Measurements from ENCODE around the gene METTL17. TPM values are rescaled to one million over a fixed set of nuclear protein-coding genes. Genes with fewer than 3 reads are reported as not detected.

The METTL17 gene
- total and polyA plus RNA-seq, 9 of the 15 experiments (the other 6 are each of a cell fraction or from before 2014, with no cell fraction given), result 65.6 to 150 (median 90.0) TPM

DNA sequence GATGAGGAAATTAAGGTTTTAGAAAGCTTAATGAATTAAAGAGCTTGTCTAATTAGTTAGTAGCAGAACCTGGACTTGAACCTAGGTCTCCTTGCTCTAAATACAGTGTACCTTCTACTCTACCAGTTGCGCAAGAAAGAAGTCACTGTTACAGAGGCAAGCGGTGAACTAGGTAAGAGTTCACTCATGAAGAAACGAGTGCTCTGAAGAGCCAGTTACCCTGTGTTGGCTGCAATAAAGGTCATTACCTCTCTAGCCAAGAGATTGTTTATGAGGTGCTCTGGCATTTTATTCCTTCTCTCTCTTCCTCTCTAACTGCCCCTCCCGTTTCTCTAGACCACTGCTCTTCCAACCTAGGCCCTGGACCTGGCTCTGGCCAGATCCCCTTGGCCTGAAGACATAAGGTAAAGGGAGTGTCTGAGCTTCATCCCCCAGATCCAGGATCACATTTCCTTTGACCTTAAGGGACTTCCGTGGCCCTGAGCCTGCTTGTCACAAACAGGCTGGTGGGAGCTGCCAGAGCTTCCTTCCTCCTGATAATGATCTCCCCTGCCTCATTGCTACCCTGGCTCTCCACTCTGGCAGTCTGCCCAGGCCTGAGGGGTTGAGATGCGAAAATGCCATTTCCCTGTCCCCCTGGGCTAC, 54.3 kb downstream of the METTL17 start (continued):
- TF ChIP-seq RBM34 (IDR thresholded peaks at IDR 0.05; ENCODE audit: borderline replicate concordance, insufficient read depth, low read length) (no peak), ETV6 (IDR thresholded peaks at IDR 0.05; ENCODE audit: borderline replicate concordance in 1 of 2, low read depth in 2 of 2, low read length in 1 of 2) (peak in 1 of 2 experiments; percentile 31; a peak in 1 of 4 replicates), ETV6 (CRISPR knock-in tag; IDR thresholded peaks at IDR 0.05; ENCODE audit: borderline replicate concordance) (no peak), ZFP1 (CRISPR knock-in tag; IDR thresholded peaks at IDR 0.05) (no peak), L3MBTL2 (IDR thresholded peaks at IDR 0.05) (peak; percentile 28; the same call in 1 of the 2 replicates), MTA3 (IDR thresholded peaks at IDR 0.05; ENCODE audit: borderline replicate concordance) (peak; percentile 60; the same call in 1 of the 2 replicates), PCBP2 (IDR thresholded peaks at IDR 0.05; ENCODE audit: low read depth, low read length, poor library complexity, severe bottlenecking) (no peak), SMAD4 (CRISPR knock-in tag; conservative IDR thresholded peaks at IDR 0.05) (peak; percentile 15; the same call in 1 of the 2 replicates), ZKSCAN1 (IDR thresholded peaks at IDR 0.05; ENCODE audit: low read depth, low read length) (no peak), SMARCA4 (IDR thresholded peaks at IDR 0.05) (peak; percentile 49), ATF7 (IDR thresholded peaks at IDR 0.05) (peak; percentile 30; the same call in 1 of the 2 replicates), FOXM1 (IDR thresholded peaks at IDR 0.05; ENCODE audit: low read depth) (no peak), FOXM1 (CRISPR knock-in tag; IDR thresholded peaks at IDR 0.05; ENCODE audit: low read depth) (no peak), SRF (CRISPR knock-in tag; IDR thresholded peaks at IDR 0.05) (no peak), BACH1 (tag; IDR thresholded peaks at IDR 0.05) (peak; percentile 19; the same call in 1 of the 2 replicates), DACH1 (IDR thresholded peaks at IDR 0.05; ENCODE audit: partially characterized antibody) (peak; percentile 21), ZKSCAN3 (CRISPR knock-in tag; IDR thresholded peaks at IDR 0.05) (no peak), GABPA (tag; conservative IDR thresholded peaks at IDR 0.05; ENCODE audit: low read depth) (peak; percentile 44), TAF9B (IDR thresholded peaks at IDR 0.05; ENCODE audit: partially characterized antibody) (no peak), RBBP5 (IDR thresholded peaks at IDR 0.05; ENCODE audit: borderline replicate concordance, insufficient read depth, low read length, poor library complexity, severe bottlenecking) (peak; percentile 23), CEBPB (tag; IDR thresholded peaks at IDR 0.05) (peak; percentile 96), POU5F1 (IDR thresholded peaks at IDR 0.05; ENCODE audit: borderline replicate concordance, low read depth, low read length, partially characterized antibody) (no peak), ZNF561 (CRISPR knock-in tag; conservative IDR thresholded peaks at IDR 0.05) (no peak)
- TF ChIP-seq, protein P1, sequence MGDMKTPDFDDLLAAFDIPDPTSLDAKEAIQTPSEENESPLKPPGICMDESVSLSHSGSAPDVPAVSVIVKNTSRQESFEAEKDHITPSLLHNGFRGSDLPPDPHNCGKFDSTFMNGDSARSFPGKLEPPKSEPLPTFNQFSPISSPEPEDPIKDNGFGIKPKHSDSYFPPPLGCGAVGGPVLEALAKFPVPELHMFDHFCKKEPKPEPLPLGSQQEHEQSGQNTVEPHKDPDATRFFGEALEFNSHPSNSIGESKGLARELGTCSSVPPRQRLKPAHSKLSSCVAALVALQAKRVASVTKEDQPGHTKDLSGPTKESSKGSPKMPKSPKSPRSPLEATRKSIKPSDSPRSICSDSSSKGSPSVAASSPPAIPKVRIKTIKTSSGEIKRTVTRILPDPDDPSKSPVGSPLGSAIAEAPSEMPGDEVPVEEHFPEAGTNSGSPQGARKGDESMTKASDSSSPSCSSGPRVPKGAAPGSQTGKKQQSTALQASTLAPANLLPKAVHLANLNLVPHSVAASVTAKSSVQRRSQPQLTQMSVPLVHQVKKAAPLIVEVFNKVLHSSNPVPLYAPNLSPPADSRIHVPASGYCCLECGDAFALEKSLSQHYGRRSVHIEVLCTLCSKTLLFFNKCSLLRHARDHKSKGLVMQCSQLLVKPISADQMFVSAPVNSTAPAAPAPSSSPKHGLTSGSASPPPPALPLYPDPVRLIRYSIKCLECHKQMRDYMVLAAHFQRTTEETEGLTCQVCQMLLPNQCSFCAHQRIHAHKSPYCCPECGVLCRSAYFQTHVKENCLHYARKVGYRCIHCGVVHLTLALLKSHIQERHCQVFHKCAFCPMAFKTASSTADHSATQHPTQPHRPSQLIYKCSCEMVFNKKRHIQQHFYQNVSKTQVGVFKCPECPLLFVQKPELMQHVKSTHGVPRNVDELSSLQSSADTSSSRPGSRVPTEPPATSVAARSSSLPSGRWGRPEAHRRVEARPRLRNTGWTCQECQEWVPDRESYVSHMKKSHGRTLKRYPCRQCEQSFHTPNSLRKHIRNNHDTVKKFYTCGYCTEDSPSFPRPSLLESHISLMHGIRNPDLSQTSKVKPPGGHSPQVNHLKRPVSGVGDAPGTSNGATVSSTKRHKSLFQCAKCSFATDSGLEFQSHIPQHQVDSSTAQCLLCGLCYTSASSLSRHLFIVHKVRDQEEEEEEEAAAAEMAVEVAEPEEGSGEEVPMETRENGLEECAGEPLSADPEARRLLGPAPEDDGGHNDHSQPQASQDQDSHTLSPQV (IDR thresholded peaks at IDR 0.05), result 0 out of 2 replicates have a peak, but pooled peaks have one; percentile 35
- TF ChIP-seq, protein P2, sequence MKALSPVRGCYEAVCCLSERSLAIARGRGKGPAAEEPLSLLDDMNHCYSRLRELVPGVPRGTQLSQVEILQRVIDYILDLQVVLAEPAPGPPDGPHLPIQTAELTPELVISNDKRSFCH (CRISPR knock-in tag; IDR thresholded peaks at IDR 0.05), result no peak
- TF ChIP-seq, protein P2 (tag; IDR thresholded peaks at IDR 0.05), result peak; percentile 50; the same call in 1 of the 2 replicates

Measured in K562 (cell line).